Right forelimb (tissue), 1 donor: ENCODE results near the gene MRPL36.

ENCODE experiments used
- DNase-seq: peaks from one replicate; pipeline ENCODE4 v3.0.0-alpha.2; 2018

MRPL36 gene

GRCh38 chr5:1762883-1763547 is 36.6 kb downstream of the MRPL36 start:
- DNase-seq, result peak; percentile 28

DNA sequence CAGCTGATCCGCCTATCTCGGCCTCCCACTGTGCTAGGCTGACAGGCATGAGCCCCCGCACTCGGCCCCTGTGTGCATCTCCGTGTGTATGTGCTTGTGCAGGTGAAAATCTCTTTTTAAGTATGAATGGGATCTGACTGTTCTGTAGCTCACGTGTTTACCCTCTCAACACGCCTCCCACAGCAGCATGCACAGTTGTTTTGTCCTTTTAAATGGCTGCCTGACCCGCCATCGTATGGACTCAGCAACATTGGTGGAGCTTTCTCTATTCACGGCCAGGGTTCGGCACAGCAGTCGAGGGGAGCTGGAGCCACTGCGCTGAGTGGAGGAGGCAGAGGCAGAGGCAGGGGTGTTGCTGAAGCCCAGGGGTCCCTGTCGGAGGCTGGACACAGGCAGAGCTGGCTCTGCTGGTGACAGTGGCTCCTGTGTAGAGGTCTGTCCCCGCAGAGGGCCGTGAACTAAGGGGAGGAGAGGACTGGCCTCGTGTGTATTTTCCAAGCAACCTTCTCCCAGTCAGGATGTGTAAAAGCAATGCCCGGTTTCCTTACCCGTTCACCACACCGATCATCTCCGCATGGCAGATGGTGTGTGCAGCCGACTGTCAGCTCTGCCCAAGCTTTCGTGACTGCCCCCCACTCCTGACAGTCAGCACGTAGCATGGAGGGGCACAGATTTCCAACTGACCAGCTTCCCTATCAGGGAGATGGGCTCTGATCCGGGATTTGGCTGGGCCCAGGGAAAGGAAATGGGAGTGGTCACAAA is 37.3 kb downstream of the MRPL36 start:
- peak; percentile 26 for DNase-seq

GRCh38 chr5:1761453-1761755 is 38.2 kb downstream of the MRPL36 start:
- DNase-seq, result no peak

DNA sequence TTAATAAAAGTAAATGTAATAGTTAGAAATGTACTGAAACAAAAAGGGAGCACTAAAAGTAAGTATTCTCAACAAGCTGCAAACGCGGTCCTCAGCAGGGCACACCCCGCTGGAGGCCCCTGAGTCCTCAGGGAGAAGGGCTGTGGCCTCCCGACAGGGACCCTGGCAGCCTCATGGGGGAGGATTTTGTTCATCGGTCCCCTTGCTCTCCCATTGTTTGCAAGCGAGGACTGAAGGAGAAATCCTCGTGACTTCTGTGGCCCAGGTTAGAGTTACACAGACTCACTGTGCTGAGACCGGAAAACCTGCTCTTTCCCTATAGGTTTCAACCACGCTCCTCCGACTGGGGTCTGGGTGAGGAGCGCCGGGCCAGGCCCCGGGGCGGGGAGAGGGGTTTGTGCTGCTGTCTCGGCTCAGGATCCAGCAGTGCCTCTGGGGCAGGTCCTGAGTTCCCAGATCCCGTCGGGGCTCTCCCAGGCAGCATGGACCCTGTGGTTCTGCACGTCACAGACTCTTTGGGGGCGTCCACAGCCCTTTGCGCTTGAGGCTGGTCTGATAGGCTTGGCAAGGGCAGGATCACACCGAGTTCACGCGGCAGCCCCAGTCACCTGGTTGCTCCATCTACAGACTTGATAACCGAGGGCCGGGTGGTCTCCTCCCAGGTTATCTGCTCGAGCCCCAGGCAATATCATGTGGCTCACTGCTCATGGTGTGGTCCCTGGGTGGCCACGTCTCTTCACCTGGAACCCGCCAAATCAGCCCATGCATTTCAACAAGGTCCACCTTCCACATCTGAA is 38.8 kb downstream of the MRPL36 start:
- peak; percentile 26 for DNase-seq

DNA sequence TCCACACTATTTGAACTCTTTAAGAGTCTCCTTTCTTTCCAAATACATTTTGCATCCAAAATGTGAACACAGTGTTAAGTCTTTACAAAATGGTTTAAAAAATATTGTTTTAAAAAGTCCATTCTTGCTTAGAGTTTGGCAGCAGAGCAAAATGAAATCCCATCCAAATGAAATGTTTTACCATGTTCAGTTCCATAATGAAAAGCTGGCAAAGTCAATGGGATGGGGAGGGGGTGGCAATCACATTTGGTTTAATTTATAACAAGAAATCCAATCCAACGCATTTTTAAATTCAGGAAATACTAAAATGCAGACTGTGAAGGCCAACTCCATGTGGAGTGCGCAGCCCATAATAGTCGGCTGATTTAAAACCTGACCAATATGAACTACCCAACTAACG is 39.4 kb downstream of the MRPL36 start:
- peak; percentile 19 for DNase-seq

GRCh38 chr5:1759378-1759970 is 40.2 kb downstream of the MRPL36 start:
- DNase-seq, result peak; percentile 21

DNA sequence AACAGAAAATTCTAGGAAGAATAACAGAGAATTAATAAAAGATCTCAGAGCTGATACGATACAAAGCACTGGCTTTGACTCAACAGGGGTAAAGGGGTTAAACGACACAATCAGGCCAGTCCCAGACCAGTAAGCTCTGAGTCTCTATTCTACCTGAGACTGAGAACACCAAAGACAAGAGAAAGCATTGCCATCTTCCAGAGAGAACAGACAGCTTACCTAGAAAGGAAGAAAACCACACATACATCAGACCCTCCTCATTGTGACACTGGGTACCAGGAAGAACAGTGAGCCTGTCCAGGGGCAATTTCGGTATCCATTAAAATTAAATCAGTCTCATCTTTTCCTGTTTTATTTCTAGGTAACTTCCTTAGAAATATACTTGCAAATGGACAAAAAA is 41.1 kb downstream of the MRPL36 start:
- DNase-seq, result no peak

GRCh38 chr5:1757511-1757910 is 42.1 kb downstream of the MRPL36 start:
- DNase-seq, result no peak

DNA sequence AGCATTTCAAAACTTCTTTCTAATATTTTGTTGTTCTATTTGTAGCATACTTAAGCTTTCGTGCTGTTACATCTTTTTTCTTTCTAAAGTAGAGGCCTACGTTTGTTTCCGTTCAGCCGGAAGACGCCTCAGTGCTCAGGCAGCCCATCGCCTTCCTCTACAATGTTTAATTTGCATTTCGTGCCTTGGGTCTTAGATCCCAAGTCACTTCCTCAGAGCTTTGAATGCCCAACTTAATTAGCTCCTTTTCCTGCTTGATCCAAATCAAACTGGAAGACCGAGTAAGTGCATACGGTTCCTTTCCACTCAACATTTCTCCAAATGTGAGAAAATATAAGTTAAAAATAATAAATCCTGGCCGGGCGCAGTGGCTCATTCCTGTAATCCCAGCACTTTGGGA is 43.2 kb downstream of the MRPL36 start:
- no peak for DNase-seq

- DNase-seq, result peak; percentile 29
These were observed 44.2 kb downstream of the MRPL36 start for GRCh38 chr5:1755321-1755949.

GRCh38 chr5:1754531-1755220 is 45.0 kb downstream of the MRPL36 start:
- DNase-seq, result peak; percentile 18

- peak; percentile 7 for DNase-seq
These were observed 46.1 kb downstream of the MRPL36 start for GRCh38 chr5:1753490-1753889.

DNA sequence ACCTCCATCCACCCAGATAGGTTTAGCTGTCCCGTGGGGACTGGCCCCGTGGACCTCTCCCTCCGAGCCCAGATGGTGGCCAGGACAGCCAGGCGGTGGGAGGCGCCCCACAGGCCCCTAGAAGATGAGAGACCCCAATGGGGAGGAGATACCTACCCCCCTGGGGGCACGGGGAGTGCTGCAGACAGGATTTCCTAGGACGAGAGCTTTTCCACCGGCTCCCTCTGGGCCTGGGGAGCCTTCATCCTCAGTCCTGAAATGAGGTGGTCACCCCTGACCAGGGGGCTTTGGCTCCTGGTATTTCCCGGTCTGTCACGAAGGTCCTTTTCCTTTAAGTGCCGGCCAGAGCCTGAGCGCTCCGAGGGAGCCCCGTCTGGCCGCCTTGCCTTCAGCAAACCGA is 46.8 kb downstream of the MRPL36 start:
- DNase-seq, result peak; percentile 32

- DNase-seq, result no peak
These were observed 47.5 kb downstream of the MRPL36 start for GRCh38 chr5:1751864-1752822.

GRCh38 chr5:1751026-1751863 is 48.4 kb downstream of the MRPL36 start:
- DNase-seq, result peak; percentile 23

DNA sequence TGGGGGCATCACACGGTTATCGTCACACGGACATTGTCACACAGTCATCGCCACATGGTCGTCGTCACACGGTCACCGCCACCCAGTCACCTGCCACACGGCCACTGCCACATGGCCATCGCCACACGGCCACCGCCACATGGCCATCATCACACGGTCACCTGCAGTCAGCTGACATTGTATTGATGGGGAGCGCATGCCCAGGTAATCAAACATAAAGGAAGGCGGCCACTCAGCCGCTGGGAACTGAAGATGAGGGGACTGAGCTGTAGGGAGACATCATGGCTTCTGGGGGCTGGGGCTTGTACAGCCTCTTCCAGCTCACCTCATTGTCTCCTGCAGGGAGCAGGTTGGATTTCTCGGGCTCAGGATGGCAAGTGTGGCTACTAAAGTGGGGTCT is 49.2 kb downstream of the MRPL36 start:
- DNase-seq, result peak; percentile 12

DNA sequence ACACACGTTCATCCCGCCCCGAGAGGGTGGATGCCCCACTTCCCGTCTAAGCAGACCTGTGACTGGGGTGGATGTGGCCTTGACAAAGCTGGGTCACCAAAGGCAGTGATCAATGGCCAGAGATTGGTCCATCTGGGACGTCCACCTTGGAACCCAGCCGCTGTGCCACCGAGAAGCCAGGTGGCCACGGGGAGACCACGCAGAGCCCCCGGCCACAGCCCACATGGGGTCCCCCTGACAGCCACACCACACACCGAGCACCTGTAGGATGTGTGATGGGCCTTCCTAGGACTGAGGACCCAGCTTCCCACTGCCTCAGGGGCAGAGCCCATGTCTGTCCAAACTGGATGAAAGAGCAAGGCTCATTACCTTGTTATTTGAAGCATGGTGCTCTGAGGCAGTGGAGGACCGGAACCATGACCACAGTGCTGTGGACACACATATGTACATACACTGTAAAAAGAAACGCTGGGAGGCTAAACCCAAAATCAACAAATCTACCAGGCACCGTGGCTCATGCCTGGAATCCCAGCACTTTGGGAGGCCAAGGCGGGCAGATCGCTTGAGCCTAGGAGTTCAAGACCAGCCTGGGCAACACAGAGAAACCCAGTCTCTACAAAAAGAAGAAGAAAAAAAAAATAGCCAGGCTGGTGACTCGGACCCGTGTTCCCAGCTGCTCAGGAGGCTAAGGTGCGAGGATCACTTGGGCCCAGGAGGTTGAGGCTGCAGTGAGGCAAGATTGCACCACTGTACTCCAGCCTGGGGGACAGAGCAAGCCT is 50.1 kb downstream of the MRPL36 start:
- DNase-seq, result peak; percentile 3

DNA sequence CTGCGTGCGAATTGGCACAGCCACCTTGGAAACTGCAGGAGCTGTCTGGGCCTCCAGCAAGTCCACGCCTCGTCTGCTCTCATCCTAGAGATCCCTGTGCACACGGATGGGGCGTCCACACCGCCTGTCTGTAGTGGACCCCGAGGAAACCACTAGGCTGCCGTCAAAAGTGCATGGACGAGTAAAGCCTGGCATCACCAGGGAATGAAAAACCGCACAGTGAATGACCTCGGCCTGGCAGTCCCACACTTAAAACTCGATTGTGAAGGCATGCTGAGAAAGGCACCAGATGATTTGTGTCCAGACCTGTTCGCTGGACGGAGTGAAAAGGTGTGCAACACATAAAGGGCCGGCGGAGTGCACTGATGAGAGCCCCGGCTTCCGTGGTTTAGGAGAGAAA is 50.8 kb downstream of the MRPL36 start:
- peak; percentile 25 for DNase-seq
